GM18868 (cell line): ENCODE data around the gene ATP6V0D1.

Source experiments
- ATAC-seq: cut with Tn5 transposase; IDR thresholded peaks from one replicate; pipeline ENCODE4 v1.9.1; 2021; ENCODE audit warnings: mild to moderate bottlenecking, moderate library complexity; ENCODE audit not compliant: unreplicated experiment

The ATP6V0D1 gene

DNA sequence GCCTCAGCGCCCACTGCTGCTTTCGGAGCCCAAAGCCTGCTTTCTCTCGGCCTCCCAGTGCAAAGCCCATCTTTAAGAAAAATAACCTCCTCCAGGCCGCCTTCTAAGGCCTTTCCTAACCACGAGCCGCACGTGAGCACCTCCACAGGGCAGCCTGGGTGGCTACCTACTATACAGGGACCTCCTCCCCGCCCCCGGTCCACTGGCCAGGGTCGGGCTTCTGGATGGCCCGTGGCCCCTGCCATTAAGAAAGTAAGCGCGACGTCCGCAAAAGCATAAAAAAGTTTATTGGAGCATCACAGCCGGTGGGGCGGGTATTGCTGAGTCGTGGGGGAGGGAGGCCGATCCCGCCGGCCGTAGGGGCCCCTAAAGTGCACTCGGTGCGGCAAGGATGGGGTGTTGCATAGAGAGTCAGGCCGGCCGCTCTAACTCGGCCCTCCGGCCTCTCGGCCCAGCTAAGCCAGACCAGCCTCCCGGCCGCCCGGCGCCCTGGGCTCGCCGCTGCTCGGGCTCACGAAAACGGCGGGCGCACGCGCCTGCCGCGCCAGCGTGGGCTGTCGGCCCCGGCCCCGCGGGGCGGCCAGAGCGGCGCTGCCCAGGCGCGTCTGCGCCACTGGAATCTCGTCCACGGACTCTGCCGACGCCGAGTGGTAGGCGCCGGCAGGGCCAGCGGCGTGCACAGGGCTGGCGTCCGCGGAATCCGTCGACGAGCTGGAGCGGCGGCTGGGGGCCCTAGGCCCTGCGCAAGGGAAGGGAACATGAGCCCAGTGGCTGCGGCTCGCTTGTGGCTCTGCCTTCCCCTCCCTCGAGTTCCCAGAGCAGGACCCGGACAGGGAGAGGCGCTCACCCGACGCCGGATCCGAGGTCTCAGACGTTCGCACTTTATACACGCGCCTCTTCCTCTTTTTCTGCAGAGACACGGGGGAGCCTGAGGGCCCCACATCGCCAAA lies 86.5 kb downstream of the ATP6V0D1 start:
- no peak for ATAC-seq

DNA sequence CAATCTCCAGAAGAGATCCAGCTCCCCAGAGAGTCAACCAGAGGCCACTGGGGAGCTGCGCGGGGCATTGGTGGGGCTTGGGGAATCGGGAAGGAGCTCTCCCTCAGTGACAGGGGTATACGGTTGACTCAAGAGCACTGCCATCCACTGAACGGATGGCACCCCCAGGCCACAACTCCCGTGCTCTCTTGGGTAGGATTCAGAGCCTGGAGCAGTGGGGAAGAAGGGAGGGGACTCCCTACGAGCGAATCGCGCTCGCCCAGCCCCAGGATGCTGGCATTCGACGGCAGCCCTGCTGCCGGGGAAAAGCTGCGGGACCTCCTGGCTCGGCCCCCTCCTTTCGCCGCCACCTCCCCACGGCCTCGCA lies 87.2 kb downstream of the ATP6V0D1 start:
- no peak for ATAC-seq

DNA sequence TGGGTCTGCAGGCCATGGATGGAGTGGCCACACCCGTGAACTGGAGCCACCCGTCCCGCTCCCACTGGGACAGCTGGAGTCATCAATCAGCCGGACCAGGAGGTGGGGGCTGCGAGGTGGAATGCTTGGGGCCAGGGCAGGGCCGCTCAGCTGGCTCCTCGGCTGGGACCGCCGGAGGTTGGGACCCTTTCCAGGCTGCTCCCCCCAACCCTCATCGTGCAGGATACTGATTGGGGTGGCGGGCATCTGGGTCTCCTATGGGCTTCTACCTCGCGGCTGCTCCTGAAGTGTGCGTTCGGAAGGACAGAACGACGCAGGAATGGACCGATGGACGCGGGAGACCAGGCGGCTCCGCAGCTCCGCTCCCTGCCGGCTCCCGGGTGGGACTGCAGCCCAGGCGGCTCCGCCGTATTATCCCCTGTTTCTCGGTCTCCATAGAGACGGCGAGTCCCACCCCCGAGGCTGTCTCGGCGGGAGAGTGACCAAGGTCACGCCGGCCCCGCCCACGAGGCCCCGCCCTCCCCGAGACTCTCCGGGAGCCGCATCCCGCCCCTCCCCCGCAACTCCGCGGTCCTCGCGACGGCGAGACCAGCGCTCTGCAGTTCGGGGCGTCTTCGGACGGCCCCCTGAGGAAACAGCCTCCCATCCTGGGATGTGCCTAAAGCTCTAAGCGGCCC lies 87.7 kb downstream of the ATP6V0D1 start, which contains the start of gene TPPP3:
Gene TPPP3, minus strand, starts transcription at position 388 of the 677 bp plus-strand sequence. CDS start 2,387 bp downstream, outside the sequence.
- ATAC-seq, result no peak

DNA sequence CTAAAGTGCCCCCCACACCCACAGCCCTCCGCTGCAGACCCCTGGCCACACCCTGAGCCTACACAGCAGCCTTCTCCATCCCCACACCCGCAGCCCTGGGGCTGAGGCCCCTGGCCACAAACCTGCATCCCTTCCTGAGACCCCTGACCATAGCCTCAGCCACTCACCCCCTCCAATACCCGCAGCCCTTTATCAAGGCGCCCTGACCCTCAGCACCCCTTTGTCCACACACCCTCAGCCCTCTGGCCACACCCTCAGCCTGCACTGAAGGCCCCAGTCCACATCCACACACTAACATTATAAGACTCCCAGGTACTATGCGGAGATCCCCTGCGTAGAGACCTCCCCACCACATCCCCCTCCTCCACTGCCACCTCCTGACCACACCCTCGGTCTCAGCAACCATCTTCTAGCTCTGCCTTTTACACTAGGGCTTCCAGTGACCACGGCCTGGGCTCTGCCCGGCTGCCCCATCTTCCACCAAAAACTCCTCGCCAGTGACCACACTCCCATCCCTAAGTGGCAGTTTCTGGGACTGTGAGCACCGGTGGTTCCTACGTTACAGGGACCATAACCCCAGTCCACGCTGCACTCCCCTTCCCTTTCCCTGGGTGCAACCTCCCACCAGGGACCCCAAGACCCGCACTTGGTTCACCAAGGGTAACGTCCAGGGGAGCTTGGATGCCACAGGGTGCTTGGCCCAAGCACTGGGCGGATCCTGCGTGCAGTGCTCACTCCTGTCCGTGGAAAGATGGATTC lies 88.5 kb downstream of the ATP6V0D1 start:
- ATAC-seq, result no peak

DNA sequence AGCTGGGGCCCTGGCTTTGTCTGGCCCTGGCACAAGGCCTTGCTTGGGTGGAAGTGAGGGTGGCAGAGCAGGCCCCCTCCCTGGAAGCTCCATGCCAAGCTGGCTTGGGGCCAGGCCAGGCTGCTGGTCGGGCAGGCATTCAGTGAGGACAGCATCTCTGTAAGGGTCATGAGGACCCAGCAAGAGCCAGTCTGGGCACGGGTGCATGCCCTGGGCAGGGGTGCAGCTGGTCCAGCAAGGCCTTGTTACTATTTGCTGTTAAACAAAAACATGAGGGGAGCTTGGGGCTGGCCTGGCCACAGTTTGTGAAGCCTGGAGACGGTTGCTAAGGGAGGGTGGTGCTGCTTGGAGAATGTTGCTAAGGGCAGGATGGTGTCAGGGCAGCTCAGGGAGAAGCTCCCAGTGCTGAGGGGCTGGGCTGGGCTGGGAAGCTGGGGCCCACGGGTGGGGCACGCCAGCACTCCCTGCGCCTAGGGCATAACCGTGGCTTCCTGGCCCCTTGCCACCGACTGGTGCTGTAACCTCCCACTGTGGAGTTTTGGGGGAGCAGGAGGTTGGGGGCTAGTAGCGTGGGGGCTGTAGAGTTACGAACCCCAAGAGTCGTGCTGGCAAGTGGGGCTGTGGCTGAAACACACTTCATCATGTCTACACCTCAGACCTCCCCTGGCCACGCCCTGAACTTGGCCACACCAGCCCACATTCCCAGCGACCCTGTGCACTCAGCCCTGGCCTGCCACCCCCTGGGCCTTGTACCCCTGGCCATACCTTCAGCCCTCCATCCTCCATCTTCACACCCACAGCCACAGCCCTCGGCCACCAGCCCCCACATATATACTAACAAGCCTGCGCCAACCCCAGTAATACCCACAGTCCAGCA lies 89.3 kb downstream of the ATP6V0D1 start:
- no peak for ATAC-seq

DNA sequence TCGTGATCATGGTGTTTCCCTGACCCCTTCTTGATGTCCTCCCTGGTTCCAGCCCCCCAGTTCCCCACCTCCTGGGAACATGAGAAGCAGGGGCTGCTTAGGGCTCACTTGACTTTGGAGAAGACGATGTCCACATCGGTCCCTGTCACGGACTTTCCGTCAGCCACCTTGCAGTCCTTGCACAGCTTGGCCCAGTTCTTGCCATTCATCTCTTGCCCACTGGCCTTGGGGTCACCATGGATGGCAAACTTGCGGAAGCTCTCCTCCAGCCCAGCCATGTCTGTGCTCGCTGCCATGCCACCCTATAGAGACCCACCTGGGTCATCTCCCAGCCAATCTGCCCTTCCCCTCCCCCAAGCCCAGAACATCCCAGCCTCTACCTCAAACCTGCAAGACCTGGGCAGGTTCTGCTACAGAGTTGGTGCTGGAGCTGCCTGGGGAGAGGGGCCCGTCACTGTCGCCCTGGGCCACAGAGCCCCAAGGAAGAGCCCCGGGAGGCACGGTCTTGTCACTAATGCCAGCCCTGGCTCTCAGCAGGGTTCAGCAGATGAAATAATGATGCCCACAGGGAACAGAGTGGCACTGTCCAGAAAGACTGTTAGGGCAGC lies 90.0 kb downstream of the ATP6V0D1 start:
- no peak for ATAC-seq

DNA sequence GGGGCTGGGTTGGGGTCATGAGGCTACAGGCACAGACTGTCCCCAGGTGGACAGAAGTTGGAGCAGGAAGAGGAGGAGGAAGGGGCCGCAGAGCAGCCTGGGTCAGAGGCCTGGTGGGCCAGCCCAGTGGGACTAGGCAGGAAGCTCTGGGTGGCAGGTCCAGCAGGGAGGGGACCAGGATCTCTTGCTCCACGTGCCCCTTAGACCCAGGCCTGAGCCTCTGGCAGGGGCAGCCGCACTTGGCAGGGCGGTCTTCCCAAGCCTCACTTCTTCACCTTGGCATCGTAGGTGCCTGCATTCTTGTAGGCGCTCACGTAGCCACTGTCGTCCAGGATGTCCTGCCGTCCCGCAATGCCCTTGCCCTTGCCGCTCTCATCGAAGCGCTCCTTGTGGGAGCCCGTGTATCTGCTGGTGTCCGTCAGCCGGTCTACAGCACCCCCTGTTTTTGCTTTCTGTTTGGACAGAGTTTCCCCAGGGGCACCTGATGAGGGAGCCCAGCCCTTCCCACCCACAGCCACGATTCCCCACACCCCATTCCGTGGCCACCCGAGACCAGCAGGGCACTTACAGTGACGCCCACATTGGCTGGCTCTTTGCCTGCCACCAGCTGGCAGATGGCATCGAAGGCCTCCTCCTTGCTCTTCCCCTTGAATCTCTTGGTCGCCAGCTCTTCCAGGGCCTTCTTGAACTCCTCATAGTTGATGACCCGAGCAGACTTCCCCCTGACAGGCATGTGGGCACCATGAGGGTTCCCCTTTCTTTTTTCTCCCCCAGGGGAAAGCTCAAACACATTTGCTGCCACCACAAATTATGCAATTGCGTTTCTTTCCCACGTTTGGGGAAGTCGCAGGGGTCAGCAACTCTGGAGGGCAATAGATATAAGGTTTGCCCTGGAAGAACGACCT lies 90.8 kb downstream of the ATP6V0D1 start:
- ATAC-seq, result no peak

DNA sequence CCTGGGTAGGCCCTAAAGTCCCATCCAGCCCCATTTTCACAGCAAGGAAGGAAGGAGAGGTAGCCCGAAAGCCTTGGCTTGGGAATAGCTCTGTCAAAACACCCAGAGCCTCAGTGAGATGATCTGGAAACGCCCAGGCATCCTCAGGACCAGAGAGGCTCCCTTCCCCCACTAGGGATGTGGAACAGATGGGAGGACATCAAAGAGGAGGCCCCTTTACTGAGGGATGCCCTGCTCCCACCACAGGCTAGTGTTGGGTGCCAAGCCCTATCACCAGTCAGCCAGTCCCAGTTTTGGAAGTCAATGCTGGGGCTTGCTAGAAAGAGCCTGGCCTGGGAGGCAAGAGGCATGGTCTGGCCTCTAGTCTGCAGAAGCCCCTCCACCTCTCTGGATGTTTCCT lies 92.4 kb downstream of the ATP6V0D1 start:
- ATAC-seq, result no peak

DNA sequence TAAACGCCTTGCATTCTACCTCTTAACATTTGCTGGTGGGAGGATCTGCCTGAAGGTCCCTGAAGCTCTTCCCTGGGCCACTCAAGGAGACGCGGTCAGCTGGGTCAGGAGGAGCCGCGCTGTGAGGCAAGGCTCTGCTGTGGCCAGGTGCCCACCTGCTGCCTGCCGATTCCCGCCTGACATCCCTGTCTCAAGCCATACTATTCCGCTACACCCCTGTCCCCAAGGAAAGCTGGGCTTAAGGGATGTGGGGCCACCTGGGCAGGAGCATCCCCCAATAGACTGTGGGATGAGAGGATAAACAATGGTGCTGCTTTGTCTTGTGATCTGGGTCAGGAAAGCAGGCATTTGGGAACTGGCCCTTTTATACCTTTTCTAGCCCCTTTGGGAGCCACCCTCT lies 92.8 kb downstream of the ATP6V0D1 start:
- no peak for ATAC-seq
